ENCODE measurements around the gene RHBDL3.

Gene RHBDL3

DNA sequence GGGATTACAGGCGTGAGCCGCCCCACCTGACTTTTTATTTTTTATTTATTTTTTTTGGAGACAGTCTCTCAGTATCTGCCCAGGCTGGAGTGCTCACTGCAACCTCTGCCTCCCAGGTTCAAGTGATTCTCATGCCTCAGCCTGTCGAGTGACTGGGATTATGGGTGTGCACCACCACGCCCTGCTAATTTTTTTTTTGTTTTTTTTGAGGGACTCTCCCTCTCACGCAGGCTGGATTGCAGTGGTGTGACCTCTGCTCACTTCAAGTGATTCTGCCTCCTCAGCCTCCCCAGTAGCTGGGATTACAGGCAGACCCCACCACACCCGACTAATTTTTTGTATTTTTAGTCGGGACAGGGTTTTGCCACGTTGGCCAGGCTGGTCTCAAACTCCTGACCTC, 92.0 kb downstream of the RHBDL3 start:
- no peak for DNase-seq (ENCODE audit: low spot score)

DNA sequence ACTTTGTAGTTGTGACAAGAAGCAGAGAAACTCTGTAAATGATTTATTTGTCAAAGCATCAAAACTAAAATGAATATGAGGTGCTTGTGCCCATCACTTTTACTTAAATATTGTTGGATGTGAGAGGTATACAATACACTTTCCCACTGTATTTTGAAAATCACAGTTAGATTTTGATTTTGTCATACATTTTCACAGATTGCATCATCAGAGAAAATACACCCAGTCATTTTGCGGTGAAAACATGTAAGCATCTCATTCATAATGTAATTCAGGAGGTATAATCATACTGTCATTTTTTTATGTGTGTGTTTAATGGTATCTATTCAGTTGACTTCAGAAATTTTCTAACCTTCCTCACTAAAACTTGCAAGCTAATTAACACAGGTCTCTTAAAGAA, 95.6 kb downstream of the RHBDL3 start:
- no peak for DNase-seq (ENCODE audit: low spot score)

DNA sequence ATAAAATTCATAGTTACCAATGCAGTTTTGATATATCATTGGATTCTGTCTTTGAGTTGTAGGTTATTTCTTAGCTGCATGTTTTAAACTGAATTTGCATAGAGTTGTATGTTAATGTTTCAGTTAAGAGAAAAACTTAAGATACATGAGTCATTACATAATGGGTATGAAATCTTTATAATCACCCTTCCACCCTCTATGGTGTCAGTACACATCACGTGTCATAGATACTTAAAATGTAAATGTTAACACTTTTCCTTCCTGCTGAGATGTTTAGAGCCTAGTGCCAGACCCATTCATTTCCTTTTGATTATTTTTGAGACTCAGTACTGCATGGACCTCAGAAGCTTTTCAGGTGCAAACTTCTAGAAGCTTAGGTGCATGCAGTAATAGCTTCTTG, 104.8 kb downstream of the RHBDL3 start:
- DNase-seq (ENCODE audit: low spot score): no peak

Measured in ecto neural progenitor cell (in vitro differentiated cells).